Measurements from ENCODE around the gene CROCC2. TPM values are rescaled to one million over a fixed set of nuclear protein-coding genes. Genes with fewer than 3 reads are reported as not detected.

The CROCC2 gene
- total RNA-seq, 2 experiments from 2014 or later, result not detected

DNA sequence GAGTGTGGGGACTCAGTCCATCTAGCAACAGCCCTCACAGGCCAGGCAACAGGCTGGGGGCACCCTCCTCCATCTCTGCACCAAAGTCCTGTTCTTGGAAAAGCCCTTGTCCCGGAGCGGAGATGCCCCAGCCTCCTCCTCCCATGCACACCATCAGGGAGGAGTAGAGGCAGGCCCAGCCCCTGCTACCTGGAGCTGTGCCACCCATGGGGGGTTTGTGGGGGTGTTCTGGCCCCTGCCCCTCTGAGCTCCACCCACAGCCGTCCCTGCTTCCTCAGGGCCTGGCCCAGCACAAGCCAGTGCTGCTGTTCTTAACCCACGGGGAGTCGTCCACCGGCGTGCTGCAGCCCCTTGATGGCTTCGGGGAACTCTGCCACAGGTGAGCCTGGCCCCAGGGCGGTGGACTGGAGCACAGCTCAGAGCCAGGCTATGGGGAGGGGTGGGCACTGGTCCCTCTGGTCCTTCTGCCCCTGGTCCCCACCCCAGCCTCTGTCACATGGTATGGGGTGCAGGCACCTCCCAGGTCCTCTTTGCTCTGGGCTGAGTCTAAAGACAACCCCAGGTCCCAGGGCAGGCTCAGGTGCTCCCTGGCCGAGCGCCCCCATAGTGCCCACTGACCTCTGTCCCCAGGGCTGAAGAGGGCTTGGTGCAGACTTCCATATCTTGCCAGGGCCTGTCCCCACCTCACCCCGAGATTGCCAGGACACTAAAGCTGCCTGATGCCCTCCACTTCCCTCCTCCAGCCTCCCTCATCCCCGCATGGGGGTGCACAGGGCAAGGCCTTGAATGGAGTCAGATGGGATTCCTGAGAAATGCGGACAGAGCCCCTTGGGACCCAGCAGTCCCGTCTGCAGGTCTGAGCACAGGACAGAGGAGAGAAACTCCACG is 34.8 kb upstream of the CROCC2 start:
- ChIA-PET CTCF (no interaction called here), POLR2A (no interaction called here)
- H3K27me3 Mint-ChIP-seq (ENCODE audit: low read depth), result no peaks in the 10 kb centered on the region
- H3K9me3 Mint-ChIP-seq (ENCODE audit: insufficient read depth), result no peaks in the 10 kb centered on the region
- no peak overlapping the region for H3K27ac Mint-ChIP-seq
- ATAC-seq (no peak), DNase-seq (no peak)
- no peaks in the 10 kb centered on the region for H3K36me3 Mint-ChIP-seq (ENCODE audit: low read depth)
- H3K4me3 Mint-ChIP-seq, result no peak overlapping the region
- no peaks in the 10 kb centered on the region for H3K4me1 Mint-ChIP-seq (ENCODE audit: low read depth)

DNA sequence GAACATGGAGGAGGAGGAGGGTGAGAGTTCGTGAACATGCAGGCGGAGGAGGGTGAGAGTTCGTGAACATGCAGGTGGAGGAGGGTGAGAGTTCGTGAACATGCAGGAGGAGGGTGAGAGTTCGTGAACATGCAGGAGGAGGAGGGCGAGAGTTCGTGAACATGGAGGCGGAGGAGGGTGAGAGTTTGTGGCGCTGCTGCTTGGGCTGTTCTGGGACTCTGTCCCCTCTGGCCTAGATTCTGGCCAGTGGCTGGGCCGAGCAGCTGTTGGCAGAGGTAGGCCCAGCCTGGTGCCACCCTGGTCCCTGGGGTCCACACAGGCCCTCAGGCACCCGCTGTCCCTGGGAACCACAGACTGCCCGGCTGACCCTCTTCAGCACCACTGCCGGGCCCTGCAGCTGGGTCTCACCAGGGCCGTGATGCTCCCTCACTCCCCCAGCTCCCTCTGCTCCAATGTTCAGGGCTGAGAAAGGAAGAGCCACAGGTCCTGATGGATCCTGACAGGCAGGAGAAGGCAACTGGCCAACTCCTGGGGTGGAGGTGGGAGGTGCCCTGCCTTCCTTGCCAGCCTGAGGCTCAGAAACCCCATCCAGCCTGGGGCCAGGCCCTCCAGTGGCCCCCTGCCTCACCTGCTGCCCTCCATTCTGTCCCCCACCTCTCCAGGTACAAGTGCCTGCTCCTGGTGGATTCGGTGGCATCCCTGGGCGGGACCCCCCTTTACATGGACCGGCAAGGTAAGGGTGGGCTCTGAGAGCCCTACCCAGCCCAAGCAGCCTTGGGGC is 33.6 kb upstream of the CROCC2 start:
- H3K27me3 Mint-ChIP-seq (ENCODE audit: low read depth), result no peaks in the 10 kb centered on the region
- no peak overlapping the region for H3K4me3 Mint-ChIP-seq
- no peaks in the 10 kb centered on the region for H3K9me3 Mint-ChIP-seq (ENCODE audit: insufficient read depth)
- no peaks in the 10 kb centered on the region for H3K36me3 Mint-ChIP-seq (ENCODE audit: low read depth)
- ATAC-seq (no peak), DNase-seq (no peak)
- H3K4me1 Mint-ChIP-seq (ENCODE audit: low read depth), result no peaks in the 10 kb centered on the region
- no peak overlapping the region for H3K27ac Mint-ChIP-seq
- ChIA-PET POLR2A (no interaction called here), CTCF (no interaction called here)

GRCh38 chr2:240873098-240873788 is 32.9 kb upstream of the CROCC2 start:
- CTCF ChIA-PET, result no interaction called here
- H3K4me3 Mint-ChIP-seq, result no peak overlapping the region

GRCh38 chr2:240873805-240874714 is 32.1 kb upstream of the CROCC2 start:
- ChIA-PET CTCF (no interaction called here), POLR2A (no interaction called here)
- H3K36me3 Mint-ChIP-seq (ENCODE audit: low read depth), result no peaks in the 10 kb centered on the region
- DNase-seq, result no peak
- H3K27ac Mint-ChIP-seq, result no peak overlapping the region
- no peaks in the 10 kb centered on the region for H3K27me3 Mint-ChIP-seq (ENCODE audit: low read depth)
- H3K4me1 Mint-ChIP-seq (ENCODE audit: low read depth), result no peaks in the 10 kb centered on the region
- no peaks in the 10 kb centered on the region for H3K9me3 Mint-ChIP-seq (ENCODE audit: insufficient read depth)
- no peak for ATAC-seq
- no peak overlapping the region for H3K4me3 Mint-ChIP-seq

More at GRCh38 chr2:240873098-240873788, 32.9 kb upstream of the CROCC2 start:
- ATAC-seq, result no peak
- POLR2A ChIA-PET, result no interaction called here
- Mint-ChIP-seq H3K27ac (no peak overlapping the region), H3K9me3 (ENCODE audit: insufficient read depth) (no peaks in the 10 kb centered on the region), H3K4me1 (ENCODE audit: low read depth) (no peaks in the 10 kb centered on the region), H3K36me3 (ENCODE audit: low read depth) (no peaks in the 10 kb centered on the region), H3K27me3 (ENCODE audit: low read depth) (no peaks in the 10 kb centered on the region)
- DNase-seq, result no peak

DNA sequence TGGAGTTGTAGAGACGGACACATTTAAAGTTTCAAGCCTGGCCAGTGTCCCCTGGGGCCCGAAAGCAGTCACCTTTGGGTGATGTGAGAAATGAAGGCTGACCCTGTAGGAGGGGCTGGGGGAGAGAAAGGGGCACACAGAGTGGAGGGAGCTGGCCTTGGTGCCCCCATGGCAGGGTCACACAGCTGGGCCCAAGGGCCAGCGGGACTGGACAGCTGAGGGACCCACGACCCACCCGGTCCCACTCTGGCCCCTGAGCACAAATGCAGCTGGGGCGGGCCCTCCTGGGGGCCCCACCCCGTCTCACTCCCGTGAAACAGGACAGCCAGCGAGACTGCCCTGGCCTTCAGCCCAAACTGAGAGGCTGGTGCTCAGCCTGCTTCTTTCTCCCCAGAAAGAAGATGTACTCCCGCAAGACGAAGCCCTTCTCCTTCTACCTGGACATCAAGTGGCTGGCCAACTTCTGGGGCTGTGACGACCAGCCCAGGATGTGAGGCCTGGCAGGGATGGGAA is 31.4 kb upstream of the CROCC2 start:
- Mint-ChIP-seq H3K4me1 (ENCODE audit: low read depth) (no peaks in the 10 kb centered on the region), H3K4me3 (no peak overlapping the region), H3K36me3 (ENCODE audit: low read depth) (no peaks in the 10 kb centered on the region), H3K9me3 (ENCODE audit: insufficient read depth) (no peaks in the 10 kb centered on the region), H3K27me3 (ENCODE audit: low read depth) (no peaks in the 10 kb centered on the region), H3K27ac (no peak overlapping the region)
- no peak for DNase-seq
- ChIA-PET CTCF (no interaction called here), POLR2A (no interaction called here)
- ATAC-seq, result no peak

DNA sequence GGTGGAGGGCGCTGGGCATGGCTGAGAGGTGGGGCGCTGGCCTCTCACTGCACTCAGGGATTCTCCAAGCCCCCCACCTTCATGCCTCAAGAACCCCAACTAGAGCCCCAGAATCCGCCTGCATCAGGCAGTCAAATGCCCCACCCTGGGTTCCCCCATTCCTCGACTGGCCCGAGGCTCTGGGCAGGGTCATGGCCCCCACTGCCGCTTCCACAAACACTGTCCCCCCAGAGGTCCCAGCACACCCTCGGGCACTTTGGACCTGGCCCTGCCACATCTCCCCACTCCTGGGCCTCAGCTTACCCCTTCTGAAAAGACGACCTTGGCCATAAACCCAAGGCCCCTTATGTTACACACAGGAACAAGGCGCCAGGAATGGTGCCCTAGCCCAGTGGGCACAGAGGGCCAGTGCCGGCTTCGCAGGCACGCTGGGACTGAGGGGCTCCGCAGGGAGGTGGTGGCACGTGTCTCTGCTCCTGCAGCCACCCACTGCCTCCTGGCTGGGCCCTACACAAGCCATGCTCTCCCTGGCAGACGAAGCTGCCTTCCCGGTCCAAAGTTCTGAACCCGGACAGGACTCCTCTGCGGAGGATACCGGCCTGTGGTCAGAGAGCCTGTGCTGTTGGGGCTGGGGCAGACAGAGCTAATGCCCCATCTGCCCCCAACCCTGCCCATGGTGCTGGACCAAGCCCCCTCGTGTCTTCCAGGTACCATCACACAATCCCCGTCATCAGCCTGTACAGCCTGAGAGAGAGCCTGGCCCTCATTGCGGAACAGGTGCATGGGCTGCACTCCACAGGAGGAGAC is 30.7 kb upstream of the CROCC2 start:
- Mint-ChIP-seq H3K36me3 (ENCODE audit: low read depth) (no peaks in the 10 kb centered on the region), H3K27ac (no peak overlapping the region), H3K27me3 (ENCODE audit: low read depth) (no peaks in the 10 kb centered on the region), H3K4me1 (ENCODE audit: low read depth) (no peaks in the 10 kb centered on the region), H3K4me3 (no peak overlapping the region), H3K9me3 (ENCODE audit: insufficient read depth) (no peaks in the 10 kb centered on the region)
- ChIA-PET POLR2A (no interaction called here), CTCF (no interaction called here)
- ATAC-seq, result no peak
- no peak for DNase-seq

- no peak overlapping the region for H3K27ac Mint-ChIP-seq
Observed at GRCh38 chr2:240876035-240876474, 30.1 kb upstream of the CROCC2 start.

DNA sequence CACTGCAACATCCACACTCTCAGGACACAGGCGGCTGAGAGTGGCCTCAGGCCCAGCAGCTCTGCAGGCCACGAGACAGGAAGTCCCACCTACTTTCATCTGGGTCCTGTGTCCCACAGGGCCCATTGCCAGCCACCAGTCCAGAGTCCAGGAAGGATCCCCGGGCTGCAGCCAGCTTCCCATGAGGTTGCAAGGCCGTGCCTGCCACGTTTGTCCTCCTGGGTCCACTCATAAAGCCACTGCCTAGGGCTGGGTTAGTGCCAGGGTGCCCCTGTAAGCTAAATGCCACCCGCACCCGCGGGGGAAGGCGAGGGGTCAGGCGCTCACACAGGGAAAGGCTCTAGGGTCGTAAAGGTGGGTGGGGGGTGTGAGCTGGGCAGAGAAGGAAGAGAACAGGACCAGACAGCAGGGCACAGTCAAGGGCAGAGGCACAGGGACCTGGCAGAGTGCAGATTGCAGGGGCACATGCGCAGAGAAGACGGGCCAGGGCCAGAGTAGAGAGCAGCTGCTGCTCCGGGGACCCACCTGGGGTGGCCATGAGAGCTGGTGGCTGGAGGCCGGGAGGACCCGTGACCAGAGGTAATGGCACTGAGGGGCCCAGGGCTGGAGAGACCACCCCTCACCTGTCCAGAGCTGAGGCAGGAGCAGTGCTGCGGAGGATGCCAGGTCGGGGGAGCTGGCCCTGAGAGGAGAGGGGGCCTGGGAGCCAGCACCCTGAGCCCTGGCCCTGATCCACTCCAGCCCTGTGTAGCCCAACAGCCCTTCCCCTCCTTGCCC is 29.5 kb upstream of the CROCC2 start:
- POLR2A ChIA-PET, result no interaction called here
- Mint-ChIP-seq H3K27ac (no peak overlapping the region), H3K9me3 (ENCODE audit: insufficient read depth) (no peaks in the 10 kb centered on the region), H3K27me3 (ENCODE audit: low read depth) (peaks cover 6% of the 10 kb centered on the region), H3K4me3 (no peak overlapping the region), H3K36me3 (ENCODE audit: low read depth) (no peaks in the 10 kb centered on the region), H3K4me1 (ENCODE audit: low read depth) (no peaks in the 10 kb centered on the region)
- CTCF ChIA-PET, result no interaction called here
- no peak for DNase-seq
- no peak for ATAC-seq

More at GRCh38 chr2:240876035-240876474, 30.1 kb upstream of the CROCC2 start:
- no peak for ATAC-seq
- Mint-ChIP-seq H3K4me3 (no peak overlapping the region), H3K4me1 (ENCODE audit: low read depth) (no peaks in the 10 kb centered on the region), H3K36me3 (ENCODE audit: low read depth) (no peaks in the 10 kb centered on the region), H3K9me3 (ENCODE audit: insufficient read depth) (no peaks in the 10 kb centered on the region), H3K27me3 (ENCODE audit: low read depth) (peaks cover 4% of the 10 kb centered on the region)
- no peak for DNase-seq
- ChIA-PET CTCF (no interaction called here), POLR2A (no interaction called here)

DNA sequence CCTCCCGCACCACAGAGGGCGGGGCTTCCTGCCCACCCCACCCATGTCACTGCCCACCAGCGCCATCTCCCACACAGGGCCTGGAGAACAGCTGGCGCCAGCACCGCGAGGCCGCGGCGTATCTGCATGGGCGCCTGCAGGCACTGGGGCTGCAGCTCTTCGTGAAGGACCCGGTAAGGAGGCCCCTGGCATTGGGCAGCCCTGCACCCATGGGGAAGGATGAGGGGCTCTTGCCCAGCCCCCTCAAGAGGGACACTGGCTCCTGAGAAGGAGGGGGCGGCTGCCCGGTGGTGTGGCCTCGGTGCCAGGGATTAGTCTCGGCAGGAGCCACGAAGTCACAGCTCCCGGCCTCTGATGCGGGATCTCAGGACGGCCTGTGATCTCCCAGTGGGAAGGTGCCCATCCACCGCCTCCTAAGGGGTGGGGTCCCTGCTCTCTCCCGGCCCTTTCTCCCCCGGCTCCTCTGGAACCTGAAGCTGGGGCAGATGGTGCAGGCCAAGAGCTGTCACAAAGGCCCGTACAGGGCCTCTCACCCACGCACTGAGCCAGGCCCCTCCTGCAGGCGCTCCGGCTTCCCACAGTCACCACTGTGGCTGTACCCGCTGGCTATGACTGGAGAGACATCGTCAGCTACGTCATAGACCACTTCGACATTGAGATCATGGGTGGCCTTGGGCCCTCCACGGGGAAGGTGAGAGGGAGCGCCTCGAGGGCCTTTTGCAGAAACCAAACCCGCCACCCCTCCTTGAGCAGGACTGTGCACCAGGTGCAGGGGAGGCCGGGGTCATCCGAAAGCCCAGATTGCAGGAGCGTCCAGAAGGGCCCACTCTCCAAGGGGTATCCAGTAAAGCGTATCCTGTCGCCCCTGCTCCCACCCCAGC is 28.4 kb upstream of the CROCC2 start:
- DNase-seq (no peak), ATAC-seq (no peak)
- no peaks in the 10 kb centered on the region for H3K36me3 Mint-ChIP-seq (ENCODE audit: low read depth)
- peaks cover 8% of the 10 kb centered on the region for H3K27me3 Mint-ChIP-seq (ENCODE audit: low read depth)
- no peak overlapping the region for H3K27ac Mint-ChIP-seq
- CTCF ChIA-PET, result no interaction called here
- POLR2A ChIA-PET, result no interaction called here
- no peaks in the 10 kb centered on the region for H3K4me1 Mint-ChIP-seq (ENCODE audit: low read depth)
- H3K4me3 Mint-ChIP-seq, result no peak overlapping the region
- no peaks in the 10 kb centered on the region for H3K9me3 Mint-ChIP-seq (ENCODE audit: insufficient read depth)

Measured in activated CD8-positive, alpha-beta T cell treated with anti-CD3 and anti-CD28 coated beads, Interleukin-2, amount 10 ng/mL, durations not matched to agents 7 days and 5 days (primary cell).